Type B pancreatic cell (in vitro differentiated cells): ENCODE results near the gene LNX1. TPM values are rescaled to one million over a fixed set of nuclear protein-coding genes. Genes with fewer than 3 reads are reported as not detected.

Source experiments
- DNase-seq: peaks from one replicate; pipeline ENCODE4 v3.0.0; 2021; ENCODE audit warnings: mixed read lengths; ENCODE audit not compliant: unreplicated experiment; ENCODE audit errors: extremely low spot score
- H3K27ac Mint-ChIP-seq: 2 replicates; pipeline ENCODE4 v1.8.0; 2021; ENCODE audit warnings: mild to moderate bottlenecking, mixed read lengths
- H3K27me3 Mint-ChIP-seq: 2 replicates; pipeline ENCODE4 v1.8.0; 2021; ENCODE audit warnings: mixed read lengths
- H3K36me3 Mint-ChIP-seq: 2 replicates; pipeline ENCODE4 v1.8.0; 2021; ENCODE audit warnings: mixed read lengths
- H3K4me1 Mint-ChIP-seq: one replicate; pipeline ENCODE4 v1.8.0; 2021; ENCODE audit warnings: mixed read lengths; ENCODE audit not compliant: unreplicated experiment
- H3K4me3 Mint-ChIP-seq: 2 replicates; pipeline ENCODE4 v1.8.0; 2021; ENCODE audit warnings: mild to moderate bottlenecking, mixed read lengths
- H3K9me3 Mint-ChIP-seq: 2 replicates; pipeline ENCODE4 v1.8.0; 2021; ENCODE audit warnings: mixed read lengths
- total RNA-seq: library from RNA; stranded (reverse); gene quantifications from 2 replicates; pipeline ENCODE4 v1.2.1, GENCODE V29; 2021; ENCODE audit warnings: low replicate concordance
- TF ChIP-seq, protein P1 (sequence below): fragments of 200-600 bp; sonication (generic); conservative IDR thresholded peaks from 2 replicates; pipeline ENCODE4 v1.5.0; 2021; ENCODE audit warnings: antibody characterized with exemption, mild to moderate bottlenecking

Gene LNX1
- total RNA-seq, 1 donor from 2014 or later = 5.3 TPM

DNA sequence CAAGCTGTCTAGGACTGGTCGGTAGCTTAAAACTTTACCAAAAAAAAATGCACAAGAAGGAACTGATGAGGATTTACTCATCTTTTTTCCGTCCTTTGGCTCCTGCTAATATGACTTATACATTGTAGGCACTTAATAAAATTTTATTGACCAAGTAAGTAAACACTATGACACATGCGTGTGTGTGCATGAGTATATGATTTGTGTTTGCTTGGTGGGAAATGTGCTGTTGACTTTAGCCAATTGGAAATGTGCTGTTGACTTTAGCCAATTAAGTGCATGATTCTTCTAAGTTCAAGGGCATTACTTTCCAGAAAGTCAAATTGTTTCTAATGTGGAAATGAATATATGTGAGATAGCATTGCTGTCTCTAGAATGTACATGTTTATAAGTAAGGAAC, 135.5 kb downstream of the LNX1 start:
- TF ChIP-seq, protein P1, sequence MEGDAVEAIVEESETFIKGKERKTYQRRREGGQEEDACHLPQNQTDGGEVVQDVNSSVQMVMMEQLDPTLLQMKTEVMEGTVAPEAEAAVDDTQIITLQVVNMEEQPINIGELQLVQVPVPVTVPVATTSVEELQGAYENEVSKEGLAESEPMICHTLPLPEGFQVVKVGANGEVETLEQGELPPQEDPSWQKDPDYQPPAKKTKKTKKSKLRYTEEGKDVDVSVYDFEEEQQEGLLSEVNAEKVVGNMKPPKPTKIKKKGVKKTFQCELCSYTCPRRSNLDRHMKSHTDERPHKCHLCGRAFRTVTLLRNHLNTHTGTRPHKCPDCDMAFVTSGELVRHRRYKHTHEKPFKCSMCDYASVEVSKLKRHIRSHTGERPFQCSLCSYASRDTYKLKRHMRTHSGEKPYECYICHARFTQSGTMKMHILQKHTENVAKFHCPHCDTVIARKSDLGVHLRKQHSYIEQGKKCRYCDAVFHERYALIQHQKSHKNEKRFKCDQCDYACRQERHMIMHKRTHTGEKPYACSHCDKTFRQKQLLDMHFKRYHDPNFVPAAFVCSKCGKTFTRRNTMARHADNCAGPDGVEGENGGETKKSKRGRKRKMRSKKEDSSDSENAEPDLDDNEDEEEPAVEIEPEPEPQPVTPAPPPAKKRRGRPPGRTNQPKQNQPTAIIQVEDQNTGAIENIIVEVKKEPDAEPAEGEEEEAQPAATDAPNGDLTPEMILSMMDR = no peak
- Mint-ChIP-seq H3K4me1 (peaks cover 8% of the 10 kb centered on the region), H3K9me3 (no peaks in the 10 kb centered on the region), H3K27ac (no peak overlapping the region), H3K4me3 (no peak overlapping the region), H3K27me3 (no peaks in the 10 kb centered on the region), H3K36me3 (peaks cover 42% of the 10 kb centered on the region)
- DNase-seq = no peak

DNA sequence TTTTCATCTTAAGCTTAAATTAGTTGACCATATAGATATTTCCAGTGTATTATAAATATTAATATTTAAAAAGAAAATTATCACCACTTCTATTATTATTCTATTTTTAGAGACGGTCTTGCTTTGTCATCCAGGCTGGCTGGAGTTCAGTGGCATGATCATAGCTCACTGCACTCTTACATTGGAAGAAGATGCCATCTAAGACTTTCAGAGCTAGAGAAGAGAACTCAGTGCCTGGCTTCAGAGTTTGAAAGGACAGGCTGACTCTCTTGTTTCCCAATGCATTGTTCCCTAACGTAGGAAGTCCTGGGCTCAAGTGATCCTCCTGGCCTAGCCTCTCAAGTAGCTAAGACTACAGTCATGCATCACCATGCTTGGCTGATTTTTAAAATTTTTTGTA, 137.9 kb downstream of the LNX1 start:
- TF ChIP-seq, protein P1 = no peak
- H3K27me3 Mint-ChIP-seq = no peaks in the 10 kb centered on the region
- H3K27ac Mint-ChIP-seq = no peak overlapping the region
- peaks cover 6% of the 10 kb centered on the region for H3K4me1 Mint-ChIP-seq
- no peak overlapping the region for H3K4me3 Mint-ChIP-seq
- no peaks in the 10 kb centered on the region for H3K9me3 Mint-ChIP-seq
- DNase-seq = no peak
- H3K36me3 Mint-ChIP-seq = peaks cover 30% of the 10 kb centered on the region

DNA sequence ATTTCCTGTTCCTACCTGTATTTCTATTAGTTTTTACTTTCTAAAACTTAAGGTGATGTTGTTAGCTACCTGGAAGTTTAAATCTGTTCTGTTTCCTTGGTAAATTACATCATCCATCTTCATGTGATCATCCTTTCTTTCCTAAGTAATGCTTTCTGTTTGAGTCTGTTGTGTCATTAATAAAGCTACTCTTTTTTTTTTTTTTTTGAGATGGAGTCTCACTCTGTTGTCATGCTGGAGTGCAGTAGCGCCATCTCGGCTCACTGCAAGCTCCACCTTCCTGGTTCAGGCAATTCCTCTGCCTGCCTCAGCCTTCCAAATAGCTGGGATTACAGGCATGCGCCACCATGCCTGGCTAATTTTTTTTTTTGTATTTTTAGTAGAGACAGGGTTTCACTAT, 140.5 kb downstream of the LNX1 start:
- TF ChIP-seq, protein P1 = no peak
- no peaks in the 10 kb centered on the region for H3K9me3 Mint-ChIP-seq
- H3K27me3 Mint-ChIP-seq = no peaks in the 10 kb centered on the region
- DNase-seq = no peak
- no peak overlapping the region for H3K27ac Mint-ChIP-seq
- H3K4me3 Mint-ChIP-seq = no peak overlapping the region
- H3K4me1 Mint-ChIP-seq = peaks cover 5% of the 10 kb centered on the region
- H3K36me3 Mint-ChIP-seq = peaks cover 24% of the 10 kb centered on the region

DNA sequence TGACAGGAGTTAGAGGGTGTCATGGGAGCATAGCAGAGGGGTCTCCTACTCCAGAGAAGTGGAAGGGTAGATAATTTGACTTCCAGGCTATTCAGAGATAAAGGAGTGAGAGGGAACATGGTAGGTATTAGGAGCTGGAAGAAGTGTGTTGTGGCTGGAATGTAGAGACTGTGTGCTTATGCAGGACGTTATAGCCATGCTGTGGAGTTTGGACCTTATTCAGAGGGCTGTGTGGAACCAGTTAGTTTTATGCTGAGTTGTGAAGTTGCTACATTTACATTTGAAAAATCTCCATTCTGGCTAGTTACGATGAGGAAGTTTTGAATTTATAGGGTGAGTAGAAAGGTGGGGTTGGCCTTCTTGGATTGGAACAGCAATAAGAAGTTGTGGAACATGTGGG, 146.3 kb downstream of the LNX1 start:
- H3K9me3 Mint-ChIP-seq = no peaks in the 10 kb centered on the region
- H3K27ac Mint-ChIP-seq = no peak overlapping the region
- no peaks in the 10 kb centered on the region for H3K4me1 Mint-ChIP-seq
- H3K4me3 Mint-ChIP-seq = no peak overlapping the region
- no peaks in the 10 kb centered on the region for H3K27me3 Mint-ChIP-seq
- TF ChIP-seq, protein P1 = no peak
- DNase-seq = no peak
- peaks cover 31% of the 10 kb centered on the region for H3K36me3 Mint-ChIP-seq

DNA sequence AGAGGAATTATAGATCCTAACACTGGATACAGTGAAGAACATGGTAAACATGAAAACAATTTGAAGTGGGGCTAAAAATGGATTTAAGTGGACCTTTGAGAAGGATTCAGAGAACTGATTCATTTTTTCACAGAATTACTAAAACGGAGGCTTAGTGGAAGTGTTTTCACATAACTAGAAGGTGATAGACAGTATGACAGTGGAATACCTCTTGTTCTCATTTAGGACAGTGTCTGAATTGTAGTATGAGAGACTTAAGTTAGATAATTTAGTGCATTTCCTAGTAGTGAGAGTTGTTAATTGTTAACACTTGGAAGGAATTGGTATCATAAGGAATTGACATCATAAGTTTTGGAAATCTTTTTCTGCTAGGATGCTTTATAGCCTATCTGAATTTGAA, 149.7 kb downstream of the LNX1 start:
- no peak overlapping the region for H3K4me3 Mint-ChIP-seq
- TF ChIP-seq, protein P1 = no peak
- H3K9me3 Mint-ChIP-seq = no peaks in the 10 kb centered on the region
- no peak for DNase-seq
- no peak overlapping the region for H3K27ac Mint-ChIP-seq
- no peaks in the 10 kb centered on the region for H3K27me3 Mint-ChIP-seq
- H3K36me3 Mint-ChIP-seq = peaks cover 40% of the 10 kb centered on the region
- no peaks in the 10 kb centered on the region for H3K4me1 Mint-ChIP-seq

DNA sequence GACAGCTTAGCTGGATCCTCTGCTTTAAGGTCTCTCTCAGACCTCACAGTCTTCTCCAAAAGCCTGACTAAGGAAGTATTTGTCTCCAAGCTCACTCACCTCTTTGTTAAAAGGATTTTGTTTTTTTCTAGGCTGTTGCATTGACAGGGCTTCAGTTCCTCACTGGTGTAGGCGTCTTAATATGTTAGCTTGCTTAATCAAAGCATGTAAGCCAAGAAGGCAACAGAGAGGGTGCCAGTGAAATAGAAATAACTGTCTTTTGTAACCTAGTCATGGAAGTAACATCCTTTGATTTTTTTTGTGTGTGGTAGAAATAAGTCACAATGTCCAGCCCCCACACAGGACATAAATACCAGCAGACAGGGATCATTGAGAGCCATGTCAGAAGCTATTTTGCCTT, 155.0 kb downstream of the LNX1 start:
- H3K4me3 Mint-ChIP-seq = no peak overlapping the region
- no peak overlapping the region for H3K27ac Mint-ChIP-seq
- no peak for DNase-seq
- TF ChIP-seq, protein P1 = no peak
- H3K4me1 Mint-ChIP-seq = no peaks in the 10 kb centered on the region
- no peaks in the 10 kb centered on the region for H3K9me3 Mint-ChIP-seq
- H3K36me3 Mint-ChIP-seq = peaks cover 29% of the 10 kb centered on the region
- no peaks in the 10 kb centered on the region for H3K27me3 Mint-ChIP-seq
